Psoas muscle (tissue), 8 donors: ENCODE results near the gene DMAC2. TPM values are rescaled to one million over a fixed set of nuclear protein-coding genes. Genes with fewer than 3 reads are reported as not detected.
"Not testable (repeated sequence)": the region's sequence is repeated elsewhere in the genome, so short reads cannot be mapped to it uniquely, and the experiment has no call there.

Source experiments
- ATAC-seq, 4 donors: fragments of 200-7000 bp; cut with Tn5 transposase; one replicate each; pipeline ENCODE4 v1.9.1; 2020; ENCODE audit warnings: moderate library complexity in 3 of 4, mild to moderate bottlenecking in 2 of 4
- DNase-seq, 2 donors: peaks; one replicate each; pipeline ENCODE4 v3.0.0-alpha.2; 2020
- H3K27ac ChIP-seq: fragments of 200-600 bp; one replicate; pipeline ENCODE4 v1.8.0; 2022
- H3K27me3 ChIP-seq, 3 donors: fragments of 200-600 bp in 1 of 3; one replicate each; pipeline versions ENCODE4 v1.6.1 to v1.8.0; 2013 to 2022; ENCODE audit warnings: low read length in 2 of 3, mild to moderate bottlenecking in 2 of 3, moderate library complexity in 1 of 3; ENCODE audit not compliant: insufficient read depth in 3 of 3
- H3K36me3 ChIP-seq, 2 donors: fragments of 200-600 bp in 1 of 2; one replicate each; pipeline versions ENCODE4 v1.6.1 to v1.8.0; 2013 to 2022; ENCODE audit warnings: low read depth in 1 of 2, mild to moderate bottlenecking in 1 of 2, moderate library complexity in 1 of 2; ENCODE audit not compliant: insufficient read depth in 1 of 2
- H3K4me1 ChIP-seq: fragments of 200-600 bp; one replicate; pipeline ENCODE4 v1.8.0; 2022
- H3K4me3 ChIP-seq: fragments of 200-600 bp; one replicate; pipeline ENCODE4 v1.8.0; 2022; ENCODE audit warnings: mild to moderate bottlenecking
- H3K9me3 ChIP-seq: fragments of 200-600 bp; one replicate; pipeline ENCODE4 v1.8.0; 2022
- WGBS, 3 donors: extraction: QIAGEN DNeasy Blood & Tissue Kit; methylation state at CpG; one replicate each; pipeline versions ENCODE4 v1.1.6 to v1.1.7; 2013; 5-methylcytosine and 5-hydroxymethylcytosine counted together
- intact Hi-C, 2 donors: fragments of 100-400 bp; cut with DNase I; formaldehyde crosslinking; loops; one replicate each; pipeline versions ENCODE4 v1.11.0 to v1.14.2; 2022
- polyA plus RNA-seq, 3 donors: library from polyadenylated mRNA; stranded (reverse); fragments of 200-250 nt; gene quantifications; one replicate each; pipeline ENCODE4 v1.2.3, GENCODE V29; 2013
- total RNA-seq, 4 donors: library from RNA; stranded (reverse); fragmentation: NEBNext Ultra II Directional in 2 of 4; extraction: Animal tissue kit (Norgen Biotek cat#: 25700) in 2 of 4; gene quantifications; one replicate each; pipeline versions ENCODE4 v1.2.1 to v1.2.4, GENCODE V29; 2021 to 2023
- TF ChIP-seq, protein P1 (sequence below): fragments of 200-600 bp; IDR thresholded peaks from one replicate; pipeline ENCODE4 v1.8.0; 2022; ENCODE audit warnings: antibody characterized with exemption
- donor health status: healthy with polysubstance abuse.
- donor health status: DM: no; HTN: no; CAD: no; lungs with moderate emphysema.
- donor health status: Bipolar disorder and iron deficiency.
- donor health status: healthy.
- donor health status: DM: yes; HTN: yes; CAD: no.
- donor health status: DM: no; HTN: no; CAD: no.
- donor health status: DM: no; HTN: no; CAD: no.
- donor health status: DM: yes; HTN: yes; CAD: no.

Gene DMAC2
- total and polyA plus RNA-seq, 7 donors = 37.6 to 113 (median 68.5) TPM

GRCh38 chr19:41411100-41411967 lies 28.4 kb downstream of the DMAC2 start:
- WGBS, 3 donors = 35 to 47% (median 47%) methylated on average over 9 of the region's 9 CpGs
- Histone ChIP-seq H3K36me3 (peaks cover 0 to 32% of the 10 kb centered on the region in 2 donors), H3K27me3 (no peaks in the 10 kb centered on the region), H3K27ac (peak overlapping the region; percentile 78), H3K4me3 (no peak overlapping the region), H3K4me1 (peaks cover 60% of the 10 kb centered on the region), H3K9me3 (no peaks in the 10 kb centered on the region)
- no peak for DNase-seq
- ATAC-seq = peak; percentile 1 to 8 (median 2)
- TF ChIP-seq, protein P1, sequence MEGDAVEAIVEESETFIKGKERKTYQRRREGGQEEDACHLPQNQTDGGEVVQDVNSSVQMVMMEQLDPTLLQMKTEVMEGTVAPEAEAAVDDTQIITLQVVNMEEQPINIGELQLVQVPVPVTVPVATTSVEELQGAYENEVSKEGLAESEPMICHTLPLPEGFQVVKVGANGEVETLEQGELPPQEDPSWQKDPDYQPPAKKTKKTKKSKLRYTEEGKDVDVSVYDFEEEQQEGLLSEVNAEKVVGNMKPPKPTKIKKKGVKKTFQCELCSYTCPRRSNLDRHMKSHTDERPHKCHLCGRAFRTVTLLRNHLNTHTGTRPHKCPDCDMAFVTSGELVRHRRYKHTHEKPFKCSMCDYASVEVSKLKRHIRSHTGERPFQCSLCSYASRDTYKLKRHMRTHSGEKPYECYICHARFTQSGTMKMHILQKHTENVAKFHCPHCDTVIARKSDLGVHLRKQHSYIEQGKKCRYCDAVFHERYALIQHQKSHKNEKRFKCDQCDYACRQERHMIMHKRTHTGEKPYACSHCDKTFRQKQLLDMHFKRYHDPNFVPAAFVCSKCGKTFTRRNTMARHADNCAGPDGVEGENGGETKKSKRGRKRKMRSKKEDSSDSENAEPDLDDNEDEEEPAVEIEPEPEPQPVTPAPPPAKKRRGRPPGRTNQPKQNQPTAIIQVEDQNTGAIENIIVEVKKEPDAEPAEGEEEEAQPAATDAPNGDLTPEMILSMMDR = no peak
- intact Hi-C loops = no loop called here

- intact Hi-C loops = no loop called here
- no peak overlapping the region for H3K4me3 ChIP-seq
- no peak for ATAC-seq
Measured at GRCh38 chr19:41410336-41411054, 29.2 kb downstream of the DMAC2 start.

DNA sequence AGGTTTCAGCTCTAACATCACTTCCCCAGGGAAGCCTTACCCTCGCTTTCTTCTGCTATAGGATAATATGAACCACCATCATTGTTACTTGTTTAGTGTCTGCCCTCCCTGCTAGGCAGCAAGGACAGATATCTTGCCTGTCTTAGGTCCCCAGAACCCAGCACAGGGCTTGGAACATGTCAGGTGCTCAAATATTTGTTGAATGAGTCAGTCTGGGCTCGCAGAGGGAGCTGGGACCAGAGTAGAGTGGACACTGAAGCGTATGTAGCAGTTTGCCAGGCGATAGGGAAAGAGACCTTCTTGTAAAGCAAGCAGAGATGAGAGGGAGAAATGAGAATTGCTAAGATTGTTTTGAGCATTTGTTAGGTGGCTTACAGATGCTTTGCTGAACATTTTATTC lies 30.4 kb downstream of the DMAC2 start:
- Histone ChIP-seq H3K4me3 (no peak overlapping the region), H3K36me3 (peaks cover 0 to 31% of the 10 kb centered on the region in 2 donors), H3K9me3 (no peaks in the 10 kb centered on the region), H3K27me3 (no peaks in the 10 kb centered on the region), H3K27ac (peak overlapping the region; percentile 67), H3K4me1 (peaks cover 53% of the 10 kb centered on the region)
- WGBS, 3 donors = 51 to 67% (median 58%) methylated on average over 4 of the region's 4 CpGs
- TF ChIP-seq, protein P1 = no peak
- no peak for DNase-seq
- peak; percentile 55 to 76 (median 72) for ATAC-seq
- intact Hi-C loops = no loop called here

More at GRCh38 chr19:41410336-41411054, 29.2 kb downstream of the DMAC2 start:
- H3K9me3 ChIP-seq = no peaks in the 10 kb centered on the region
- H3K27ac ChIP-seq = peak overlapping the region; percentile 78
- H3K27me3 ChIP-seq = no peaks in the 10 kb centered on the region
- peaks cover 0 to 35% of the 10 kb centered on the region in 2 donors for H3K36me3 ChIP-seq
- DNase-seq = no peak
- peaks cover 60% of the 10 kb centered on the region for H3K4me1 ChIP-seq
- TF ChIP-seq, protein P1 = no peak
- 86 to 87% (median 87%) methylated on average over 23 of the region's 23 CpGs for WGBS, 3 donors

GRCh38 chr19:41408846-41409245 lies 30.9 kb downstream of the DMAC2 start:
- WGBS, 3 donors = 84 to 92% (median 92%) methylated on average over 5 of the region's 5 CpGs
- H3K9me3 ChIP-seq, DNase-seq, H3K27me3 ChIP-seq, ATAC-seq, H3K4me3 ChIP-seq, intact Hi-C loops: not testable (repeated sequence)
- Histone ChIP-seq H3K4me1 (peaks cover 49% of the 10 kb centered on the region), H3K36me3 (peaks cover 0 to 27% of the 10 kb centered on the region in 2 donors), H3K27ac (peak overlapping the region; percentile 67)

- DNase-seq (no peak), ATAC-seq (no peak)
- peaks cover 49% of the 10 kb centered on the region for H3K4me1 ChIP-seq
- H3K4me3 ChIP-seq = no peak overlapping the region
- H3K27me3 ChIP-seq = no peaks in the 10 kb centered on the region
- peak overlapping the region; percentile 67 for H3K27ac ChIP-seq
- intact Hi-C loops = no loop called here
- 33 to 64% (median 42%) methylated on average over 4 of the region's 4 CpGs for WGBS, 3 donors
- H3K36me3 ChIP-seq = peaks cover 0 to 22% of the 10 kb centered on the region in 2 donors
- H3K9me3 ChIP-seq = no peaks in the 10 kb centered on the region
- TF ChIP-seq, protein P1 = no peak
Measured at GRCh38 chr19:41408256-41408655, 31.5 kb downstream of the DMAC2 start.
